Stimulated activated naive B cell treated with anti-CD40 and anti-IgM and Interleukin-4, amounts not matched to agents 10 μg/mL and 1 μg/mL and 100 μg/mL, for 72 hours (primary cell): Measurements from ENCODE around the gene FZD10.

Experiments
- ATAC-seq, 2 donors: fragments of 150-1000 bp; cut with Tn5 transposase; replicated peaks; 2 replicates each; pipeline ENCODE4 v1.10.0; 2021; ENCODE audit warnings: moderate library complexity in 1 of 2
- DNase-seq: peaks from one replicate; pipeline ENCODE4 v3.0.0; 2021
- H3K27ac Mint-ChIP-seq: one replicate; pipeline ENCODE4 v1.8.0; 2022; ENCODE audit warnings: mild to moderate bottlenecking, mixed read lengths
- H3K27me3 Mint-ChIP-seq, 2 donors: one replicate each; pipeline ENCODE4 v1.8.0; 2022; ENCODE audit warnings: mixed read lengths in 2 of 2
- H3K36me3 Mint-ChIP-seq, 2 donors: one replicate each; pipeline ENCODE4 v1.8.0; 2022; ENCODE audit warnings: mixed read lengths in 2 of 2, mild to moderate bottlenecking in 1 of 2
- H3K4me1 Mint-ChIP-seq, 2 donors: one replicate each; pipeline ENCODE4 v1.8.0; 2022; ENCODE audit warnings: mixed read lengths in 2 of 2, mild to moderate bottlenecking in 1 of 2
- H3K4me3 Mint-ChIP-seq, 2 donors: one replicate each; pipeline ENCODE4 v1.8.0; 2022; ENCODE audit warnings: mild to moderate bottlenecking in 2 of 2, mixed read lengths in 2 of 2, moderate library complexity in 1 of 2
- H3K9me3 Mint-ChIP-seq, 2 donors: one replicate each; pipeline ENCODE4 v1.8.0; 2022; ENCODE audit warnings: mixed read lengths in 2 of 2, mild to moderate bottlenecking in 1 of 2

FZD10 gene

DNA sequence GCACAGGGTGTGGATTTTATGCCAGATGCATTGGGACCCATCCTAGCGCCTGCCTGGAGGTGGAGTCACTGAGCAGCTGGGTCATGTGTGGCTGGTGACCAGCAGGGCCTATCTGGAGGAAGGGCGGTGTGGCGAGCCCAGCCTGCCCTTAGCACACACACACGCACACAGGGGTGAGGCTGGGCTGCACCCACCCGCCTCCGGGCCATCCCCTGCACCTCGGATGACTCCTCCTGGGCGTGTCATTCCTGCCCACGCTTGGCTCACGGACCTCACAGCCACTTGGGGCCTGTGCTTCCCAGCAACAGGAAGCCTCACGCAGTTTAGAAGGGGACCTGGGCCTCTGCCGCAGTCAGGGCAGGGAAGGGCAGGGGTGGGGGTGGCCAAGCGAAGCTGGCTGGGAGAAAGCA is 36.2 kb upstream of the FZD10 start:
- Mint-ChIP-seq H3K36me3 (no peaks in the 10 kb centered on the region), H3K4me3 (no peak overlapping the region), H3K27ac (no peak overlapping the region)

DNA sequence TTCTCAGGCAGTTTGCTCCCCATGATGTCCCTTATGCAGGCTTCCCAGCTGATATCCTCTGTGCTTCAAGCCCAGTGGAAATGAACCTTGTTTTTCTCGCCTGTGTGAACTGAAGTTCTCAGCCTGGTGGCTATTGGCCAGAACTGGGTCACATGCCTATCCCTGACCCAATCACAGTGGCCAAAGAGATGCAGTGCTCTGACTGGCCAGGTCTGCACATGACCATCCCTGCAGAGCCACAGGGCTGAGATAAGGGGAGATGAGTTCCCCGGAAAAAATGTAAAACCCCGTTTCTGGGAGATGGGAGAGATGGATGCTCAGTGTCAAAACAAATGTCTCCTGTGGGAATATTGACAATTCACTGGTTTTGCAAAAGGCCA is 34.7 kb upstream of the FZD10 start:
- no peak overlapping the region for H3K27ac Mint-ChIP-seq
- H3K4me1 Mint-ChIP-seq = no peaks in the 10 kb centered on the region
- H3K36me3 Mint-ChIP-seq = no peaks in the 10 kb centered on the region
- ATAC-seq = no peak
- no peak for DNase-seq
- no peak overlapping the region for H3K4me3 Mint-ChIP-seq
- no peaks in the 10 kb centered on the region for H3K27me3 Mint-ChIP-seq
- H3K9me3 Mint-ChIP-seq = peaks cover 4% of the 10 kb centered on the region in 2 donors

More for the DNA sequence above, 36.2 kb upstream of the FZD10 start:
- Mint-ChIP-seq H3K9me3 (peaks cover 4% of the 10 kb centered on the region in 2 donors), H3K27me3 (peaks cover 0 to under 1% of the 10 kb centered on the region in 2 donors), H3K4me1 (no peaks in the 10 kb centered on the region)
- ATAC-seq (no peak), DNase-seq (no peak)

DNA sequence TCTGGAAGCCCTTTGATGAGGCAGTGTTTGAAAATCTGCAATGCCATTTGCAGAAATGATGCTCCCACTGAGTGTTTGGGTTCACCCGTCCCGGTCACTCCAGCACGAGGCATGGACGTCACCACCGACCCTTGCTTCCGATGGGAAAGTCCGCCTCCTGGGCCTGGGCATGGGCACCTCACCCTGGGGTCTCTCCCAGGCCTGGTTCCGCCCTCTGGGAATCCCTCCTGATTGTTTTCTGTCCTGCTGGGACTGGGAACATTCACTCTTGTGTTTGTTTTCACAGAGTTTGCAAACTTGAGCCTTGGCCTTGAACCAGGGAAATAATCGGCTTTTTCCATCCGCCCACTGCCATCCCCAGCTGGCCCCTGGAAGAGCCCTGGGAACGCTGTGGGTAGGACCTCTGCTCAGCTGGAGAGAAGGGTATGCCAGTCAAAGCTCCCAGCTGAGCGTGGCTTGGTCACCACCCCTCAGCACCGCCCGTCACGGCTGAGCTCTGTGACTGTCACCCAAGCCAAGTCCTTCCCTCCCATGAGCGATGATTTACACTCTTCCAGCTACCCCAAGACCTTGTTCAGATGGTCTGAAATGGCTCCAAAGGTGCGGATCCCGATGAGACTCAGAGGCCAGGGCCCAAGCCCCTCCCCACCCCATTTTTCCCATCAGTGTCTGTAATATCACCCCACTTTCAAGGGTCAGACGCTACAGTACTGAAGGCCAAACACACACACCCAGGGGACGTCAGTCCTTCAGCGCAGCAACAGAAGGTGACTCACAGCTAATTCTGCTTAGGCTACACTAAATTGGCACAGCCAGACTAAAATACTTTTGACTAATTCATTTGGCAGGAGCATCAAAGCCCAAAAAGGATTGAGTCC is 34.1 kb upstream of the FZD10 start:
- DNase-seq (no peak), ATAC-seq (no peak)
- H3K4me1 Mint-ChIP-seq = no peaks in the 10 kb centered on the region
- no peaks in the 10 kb centered on the region for H3K36me3 Mint-ChIP-seq
- no peaks in the 10 kb centered on the region for H3K27me3 Mint-ChIP-seq
- H3K4me3 Mint-ChIP-seq = no peak overlapping the region
- H3K27ac Mint-ChIP-seq = no peak overlapping the region
- peaks cover 4% of the 10 kb centered on the region in 2 donors for H3K9me3 Mint-ChIP-seq

DNA sequence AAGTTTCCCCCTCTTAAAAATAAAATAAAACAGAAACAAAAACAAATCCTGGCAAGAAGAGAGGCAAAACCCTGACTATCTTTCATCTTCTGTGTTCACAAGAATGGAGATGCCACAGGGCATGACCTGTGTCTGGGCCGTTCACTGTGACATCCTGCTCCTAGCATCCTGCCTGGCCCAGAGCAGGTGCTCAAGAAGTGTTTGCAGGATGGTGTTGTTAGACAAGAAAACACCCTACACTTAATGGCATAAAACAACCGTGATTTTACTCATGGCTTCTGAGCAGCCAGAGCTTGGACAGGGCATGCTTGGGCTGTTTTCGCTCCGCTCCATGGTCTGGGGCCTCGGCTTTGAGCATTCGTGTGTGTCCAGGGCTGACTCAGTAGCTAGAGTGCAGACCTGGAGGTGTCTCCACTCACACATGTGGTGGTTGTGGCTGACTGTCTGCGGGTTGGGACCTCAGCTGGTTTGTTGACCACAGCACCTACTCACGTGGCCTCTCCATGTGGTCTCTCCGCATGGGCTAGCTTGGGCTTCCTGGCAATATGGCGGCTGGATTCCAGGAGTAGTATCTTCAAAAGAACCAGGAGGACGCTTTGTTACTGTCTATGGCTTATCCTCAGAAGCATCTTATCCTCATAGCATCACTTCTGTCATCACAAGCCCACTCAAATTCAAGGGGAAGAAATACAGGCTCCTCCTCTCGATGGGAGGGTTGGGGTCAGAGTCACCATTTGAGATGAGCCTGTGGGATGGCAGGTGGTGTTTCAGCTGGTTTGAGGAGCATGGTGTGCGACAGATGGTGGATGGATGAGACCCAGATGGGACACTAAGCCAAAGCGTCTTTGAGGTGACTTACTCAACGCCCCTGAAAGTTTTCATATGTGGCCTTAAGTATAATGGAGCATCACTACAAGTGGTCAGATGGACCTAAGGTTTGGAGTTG is 33.2 kb upstream of the FZD10 start:
- Mint-ChIP-seq H3K4me1 (no peaks in the 10 kb centered on the region), H3K9me3 (peaks cover 4 to 8% of the 10 kb centered on the region in 2 donors), H3K4me3 (no peak overlapping the region), H3K27me3 (peaks cover 5 to 6% of the 10 kb centered on the region in 2 donors), H3K36me3 (no peaks in the 10 kb centered on the region), H3K27ac (no peak overlapping the region)
- no peak for ATAC-seq
- no peak for DNase-seq

DNA sequence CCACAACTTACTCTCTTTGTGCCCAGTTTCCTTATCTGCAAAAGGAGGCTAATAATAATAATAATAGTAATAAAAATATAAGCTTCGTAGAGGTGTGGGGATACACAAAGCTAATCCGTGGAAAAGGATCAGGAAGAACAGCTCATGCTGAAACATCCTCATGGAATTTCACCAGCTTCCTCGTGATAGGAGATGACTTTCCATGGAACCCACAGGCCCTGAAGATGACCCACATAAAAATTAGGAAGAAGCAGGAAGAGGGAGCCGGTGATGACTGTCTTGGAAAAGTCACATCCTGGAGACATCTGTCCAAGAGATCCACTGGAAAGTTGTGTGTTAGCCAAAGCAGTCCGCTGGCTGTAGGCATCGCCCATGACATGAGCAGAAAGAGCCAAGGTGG is 31.9 kb upstream of the FZD10 start:
- Mint-ChIP-seq H3K36me3 (no peaks in the 10 kb centered on the region), H3K9me3 (peaks cover 13 to 15% of the 10 kb centered on the region in 2 donors), H3K27ac (no peak overlapping the region), H3K4me3 (no peak overlapping the region), H3K4me1 (no peaks in the 10 kb centered on the region), H3K27me3 (peaks cover 5 to 6% of the 10 kb centered on the region in 2 donors)
- ATAC-seq (no peak), DNase-seq (no peak)

DNA sequence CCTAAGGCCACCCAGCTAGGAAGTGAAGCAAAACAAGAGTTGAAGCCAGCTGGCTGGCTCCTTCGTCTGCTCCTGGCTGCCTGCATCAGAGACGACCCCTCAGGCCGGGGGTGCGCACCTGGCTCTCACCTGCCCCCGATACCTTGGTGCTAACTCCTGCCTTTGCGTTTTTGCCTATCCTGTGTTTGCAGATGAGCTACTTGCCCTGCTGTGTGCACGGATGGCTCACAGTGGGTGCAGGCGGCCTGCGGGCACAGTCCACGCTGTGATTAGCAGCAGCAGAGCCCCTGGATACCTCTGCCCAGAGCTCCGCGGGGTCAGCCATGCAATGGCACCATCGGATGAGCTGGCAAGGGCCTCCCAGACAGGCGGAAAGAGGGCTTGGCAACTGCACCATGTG is 31.2 kb upstream of the FZD10 start:
- Mint-ChIP-seq H3K27me3 (peaks cover 5 to 6% of the 10 kb centered on the region in 2 donors), H3K27ac (no peak overlapping the region), H3K4me1 (no peaks in the 10 kb centered on the region), H3K36me3 (no peaks in the 10 kb centered on the region), H3K9me3 (peaks cover 12 to 14% of the 10 kb centered on the region in 2 donors), H3K4me3 (no peak overlapping the region)
- ATAC-seq (no peak), DNase-seq (no peak)

DNA sequence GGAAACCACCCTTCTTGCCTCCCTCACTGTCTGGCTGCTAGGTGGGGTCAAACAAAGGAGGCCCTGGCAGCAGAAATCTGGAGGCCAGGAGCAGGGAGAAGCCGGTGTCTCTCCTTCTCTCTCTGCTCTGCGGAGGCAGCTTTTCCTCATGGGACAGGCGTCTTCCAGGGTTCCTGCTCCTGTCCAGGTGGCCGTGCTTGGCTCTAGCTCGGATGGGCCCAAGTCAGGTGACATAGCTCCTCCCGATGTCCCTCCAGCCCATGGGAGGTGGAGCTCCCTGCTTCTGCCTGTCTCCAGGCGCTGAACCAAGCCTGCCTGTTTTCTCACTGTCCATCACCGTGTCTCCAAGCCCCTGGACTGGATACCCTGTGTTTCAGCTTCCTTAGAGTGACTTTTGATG is 30.5 kb upstream of the FZD10 start:
- no peak for DNase-seq
- no peaks in the 10 kb centered on the region for H3K36me3 Mint-ChIP-seq
- H3K27me3 Mint-ChIP-seq = peaks cover 5 to 6% of the 10 kb centered on the region in 2 donors
- no peak overlapping the region for H3K4me3 Mint-ChIP-seq
- no peak for ATAC-seq
- H3K27ac Mint-ChIP-seq = no peak overlapping the region
- H3K4me1 Mint-ChIP-seq = no peaks in the 10 kb centered on the region
- H3K9me3 Mint-ChIP-seq = peaks cover 12 to 16% of the 10 kb centered on the region in 2 donors

DNA sequence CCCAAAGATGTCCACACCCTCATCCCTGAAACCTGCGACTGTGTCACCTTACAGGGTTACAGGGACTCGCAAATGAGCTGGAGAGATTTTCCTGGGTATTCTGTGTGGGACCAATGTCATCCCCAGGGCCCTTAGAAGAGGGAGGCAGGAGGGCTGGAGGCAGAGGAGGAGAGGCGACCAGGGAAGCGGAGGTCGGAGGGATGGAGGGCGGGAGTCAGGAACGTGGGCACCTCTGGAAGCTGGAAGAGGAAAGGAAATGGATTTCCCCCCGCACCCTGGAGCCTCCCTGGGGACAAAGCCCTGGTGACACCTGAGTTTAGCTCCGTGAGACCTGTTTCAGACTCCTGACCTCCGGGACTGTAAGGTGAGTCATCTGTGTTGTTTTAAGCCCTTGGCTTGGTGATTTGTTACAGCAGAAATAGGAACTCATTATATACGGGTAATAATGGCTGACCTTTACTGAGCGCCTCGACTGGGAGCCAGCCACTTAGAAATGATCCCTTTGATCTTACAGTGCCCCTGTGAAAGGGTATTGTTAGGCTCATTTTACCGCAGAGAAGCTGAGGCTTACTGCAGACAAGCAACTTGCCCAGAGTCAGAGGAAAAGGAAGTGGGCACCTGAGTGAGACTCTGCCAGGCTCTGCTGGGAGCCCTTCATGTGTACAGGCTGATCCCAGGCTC is 29.3 kb upstream of the FZD10 start:
- ATAC-seq (no peak), DNase-seq (no peak)
- H3K36me3 Mint-ChIP-seq = no peaks in the 10 kb centered on the region
- no peak overlapping the region for H3K27ac Mint-ChIP-seq
- H3K27me3 Mint-ChIP-seq = peaks cover 5 to 6% of the 10 kb centered on the region in 2 donors
- no peak overlapping the region for H3K4me3 Mint-ChIP-seq
- H3K9me3 Mint-ChIP-seq = peaks cover 10 to 16% of the 10 kb centered on the region in 2 donors
- no peaks in the 10 kb centered on the region for H3K4me1 Mint-ChIP-seq

DNA sequence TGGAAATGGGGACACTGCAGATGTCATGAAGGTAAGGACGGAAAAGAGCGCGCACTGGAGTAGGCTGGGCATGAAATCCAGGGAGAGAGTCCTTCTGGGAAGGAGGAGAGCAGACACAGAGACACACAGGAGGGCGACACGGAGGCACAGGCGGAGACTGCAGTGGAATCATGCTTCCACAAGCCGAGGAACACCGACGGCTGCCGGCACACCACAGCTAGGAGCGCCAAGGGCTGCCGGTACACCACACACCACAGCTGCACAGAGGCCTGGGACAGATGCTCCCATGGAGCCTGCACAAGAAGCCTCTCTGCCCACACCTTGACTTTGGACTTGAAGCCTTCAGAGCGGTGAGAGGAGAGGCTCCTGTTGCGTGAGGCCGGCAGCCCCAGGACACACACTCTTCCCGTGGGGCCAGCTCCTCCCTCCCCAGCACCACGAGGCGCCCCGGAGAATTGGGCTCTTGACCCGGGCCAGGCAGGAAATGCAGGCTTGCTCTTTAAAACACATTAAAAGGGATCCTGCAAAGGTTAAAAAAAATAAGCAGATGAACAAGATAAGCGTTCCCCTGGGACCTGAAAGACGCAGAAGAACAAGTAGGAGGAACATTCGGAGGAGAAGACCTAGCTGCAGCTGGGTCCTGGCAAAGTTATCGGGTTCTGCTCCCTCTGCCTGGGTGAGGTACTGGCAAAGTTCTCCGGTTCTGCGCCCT is 28.3 kb upstream of the FZD10 start:
- Mint-ChIP-seq H3K4me1 (no peaks in the 10 kb centered on the region), H3K27me3 (peaks cover 5 to 6% of the 10 kb centered on the region in 2 donors), H3K4me3 (no peak overlapping the region), H3K9me3 (peaks cover 10 to 16% of the 10 kb centered on the region in 2 donors), H3K36me3 (no peaks in the 10 kb centered on the region), H3K27ac (no peak overlapping the region)
- DNase-seq (no peak), ATAC-seq (no peak)

DNA sequence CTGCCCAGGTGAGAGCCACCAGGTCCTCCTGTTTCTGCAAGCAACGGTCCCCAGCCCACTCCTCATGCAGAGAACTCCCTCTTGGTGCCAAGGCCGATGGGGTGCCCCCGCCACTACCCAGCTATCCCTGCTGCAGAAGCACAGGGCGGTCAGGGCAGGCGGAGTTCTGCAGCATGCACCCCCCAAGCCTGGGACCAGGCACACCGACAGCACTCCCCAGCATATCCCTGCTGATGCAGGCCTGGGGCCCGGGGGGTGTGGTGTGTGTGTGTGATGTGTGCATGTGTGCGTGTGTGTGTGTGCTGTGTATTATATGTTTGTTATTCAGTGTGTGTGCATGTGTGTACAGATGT is 27.7 kb upstream of the FZD10 start:
- no peak overlapping the region for H3K4me3 Mint-ChIP-seq
- H3K27me3 Mint-ChIP-seq = peaks cover 5 to 6% of the 10 kb centered on the region in 2 donors
- H3K27ac Mint-ChIP-seq = no peak overlapping the region
- no peak for DNase-seq
- peaks cover 10 to 16% of the 10 kb centered on the region in 2 donors for H3K9me3 Mint-ChIP-seq
- H3K36me3 Mint-ChIP-seq = no peaks in the 10 kb centered on the region
- no peaks in the 10 kb centered on the region for H3K4me1 Mint-ChIP-seq
- no peak for ATAC-seq

DNA sequence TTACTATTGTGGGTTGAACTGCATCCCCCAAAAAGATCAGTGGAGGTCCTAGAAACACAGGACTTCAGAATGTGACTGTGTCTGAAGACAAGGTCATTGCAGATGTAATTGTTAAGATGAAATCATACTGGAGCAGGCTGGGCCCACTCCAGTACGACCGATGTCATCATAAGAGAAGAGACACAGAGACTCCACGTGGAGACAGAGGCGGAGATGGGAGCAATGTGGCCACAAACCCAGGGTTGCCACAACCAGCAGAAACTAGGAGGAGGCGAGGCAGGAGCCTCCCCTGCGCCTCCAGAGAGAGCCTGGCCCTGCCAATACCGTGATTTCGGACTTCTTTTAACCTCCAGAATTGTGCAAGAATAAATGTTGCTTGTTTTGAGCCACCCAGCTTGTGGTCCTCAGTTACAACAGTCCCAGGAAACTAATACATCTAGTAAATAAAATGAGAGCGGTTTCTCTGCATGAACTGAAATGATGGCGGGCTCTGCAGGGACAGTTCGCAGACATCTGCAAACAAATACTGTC is 25.7 kb upstream of the FZD10 start:
- Mint-ChIP-seq H3K4me1 (no peaks in the 10 kb centered on the region), H3K27ac (no peak overlapping the region), H3K27me3 (peaks cover 6 to 8% of the 10 kb centered on the region in 2 donors), H3K36me3 (no peaks in the 10 kb centered on the region), H3K4me3 (no peak overlapping the region), H3K9me3 (peaks cover 10 to 16% of the 10 kb centered on the region in 2 donors)
- DNase-seq (no peak), ATAC-seq (no peak)

DNA sequence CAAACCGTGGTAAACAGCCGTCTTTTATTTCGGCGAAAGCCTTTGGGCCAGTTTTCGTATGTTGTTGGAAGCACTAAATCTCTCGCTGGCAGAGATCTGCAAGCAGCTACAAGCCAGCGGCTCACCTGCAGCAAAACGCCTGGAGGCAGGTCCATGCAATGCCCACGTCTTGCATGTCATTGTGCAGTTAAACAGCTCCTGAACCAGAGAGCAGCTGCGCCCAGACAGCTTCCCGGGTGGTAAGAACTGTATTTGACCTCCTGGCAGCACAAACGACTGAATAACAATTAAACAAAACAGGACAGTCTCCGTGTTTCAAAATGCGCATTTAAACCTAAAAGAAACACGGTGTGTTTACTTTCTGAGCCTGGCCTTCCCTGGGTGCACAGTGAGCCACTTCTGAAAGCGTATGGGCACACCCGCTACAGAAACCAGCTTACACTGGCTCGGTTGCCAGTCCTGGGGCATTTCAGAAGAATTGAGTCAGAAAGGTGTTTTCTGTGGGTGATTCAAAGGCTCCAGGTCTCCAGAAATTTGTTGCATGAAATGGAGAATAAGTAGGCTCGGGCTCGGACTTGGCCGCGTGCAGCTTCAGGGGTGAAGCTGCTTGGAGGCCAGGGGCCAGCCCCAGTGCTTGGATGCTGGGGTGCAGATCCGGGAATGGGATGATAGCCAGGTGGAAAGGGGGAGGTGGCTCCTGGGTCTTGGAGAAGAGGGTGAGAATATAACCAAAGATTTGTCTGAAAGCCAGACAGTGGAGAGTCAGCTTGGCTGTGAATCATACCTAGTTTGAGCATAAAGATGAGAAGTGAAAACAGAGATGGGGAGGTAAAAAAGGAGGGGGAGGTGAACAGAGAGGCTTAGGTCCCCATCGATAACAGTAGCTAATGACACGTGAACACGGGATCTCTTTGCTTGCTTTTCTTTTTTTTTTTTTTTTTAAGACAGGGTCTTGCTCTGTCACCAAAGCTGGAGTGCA is 24.9 kb upstream of the FZD10 start:
- H3K9me3 Mint-ChIP-seq = peaks cover 10 to 16% of the 10 kb centered on the region in 2 donors

DNA sequence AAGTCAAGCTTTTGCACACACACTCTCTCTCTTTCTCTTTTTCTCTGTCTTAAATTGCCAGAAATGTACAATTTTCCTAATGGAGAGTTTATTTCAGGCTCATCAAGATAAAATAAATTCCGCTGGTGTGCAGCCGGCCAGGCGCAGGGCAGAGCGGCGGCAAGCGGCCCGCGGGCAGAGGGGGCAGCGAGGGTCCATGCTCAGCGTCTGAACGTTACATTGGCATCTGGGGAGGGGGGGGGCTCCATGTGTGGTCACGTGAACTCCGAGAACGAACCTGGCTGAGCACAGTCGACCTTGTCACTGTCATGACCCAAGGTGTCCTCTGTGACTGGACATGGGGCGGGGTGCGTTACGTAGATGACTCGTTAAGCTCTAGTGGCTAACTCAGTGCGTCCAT is 23.8 kb upstream of the FZD10 start:
- Mint-ChIP-seq H3K4me1 (no peaks in the 10 kb centered on the region), H3K36me3 (no peaks in the 10 kb centered on the region), H3K27ac (no peak overlapping the region), H3K27me3 (peaks cover 5 to 8% of the 10 kb centered on the region in 2 donors), H3K4me3 (no peak overlapping the region), H3K9me3 (peaks cover 10 to 16% of the 10 kb centered on the region in 2 donors)
- DNase-seq (no peak), ATAC-seq (no peak)

More for the DNA sequence above, 24.9 kb upstream of the FZD10 start:
- no peaks in the 10 kb centered on the region for H3K4me1 Mint-ChIP-seq
- ATAC-seq (no peak), DNase-seq (no peak)
- H3K27me3 Mint-ChIP-seq = peaks cover 6 to 8% of the 10 kb centered on the region in 2 donors
- no peak overlapping the region for H3K27ac Mint-ChIP-seq
- no peaks in the 10 kb centered on the region for H3K36me3 Mint-ChIP-seq
- no peak overlapping the region for H3K4me3 Mint-ChIP-seq
